K562 (cell line): ENCODE results near the gene ATP13A4. TPM values are rescaled to one million over a fixed set of nuclear protein-coding genes. Genes with fewer than 3 reads are reported as not detected.

Source experiments
- EWSR1 ChIP-seq: fragments of 450-650 bp; IDR thresholded peaks from 2 replicates; pipeline ENCODE4 v1.6.1; 2018; ENCODE audit warnings: borderline replicate concordance, mild to moderate bottlenecking, low read depth, moderate library complexity; ENCODE audit not compliant: partially characterized antibody
- NFIC ChIP-seq: fragments of 450-650 bp; IDR thresholded peaks from 2 replicates; pipeline ENCODE4 v1.6.1; 2017; ENCODE audit warnings: mild to moderate bottlenecking, inconsistent platforms
- RBM15 ChIP-seq: fragments of 200-400 bp; formaldehyde crosslinking; IDR thresholded peaks from 2 replicates; pipeline ENCODE4 v1.6.1; 2018; ENCODE audit warnings: mild to moderate bottlenecking, low read length, moderate library complexity; ENCODE audit not compliant: insufficient read depth
- ZNF124 ChIP-seq: sonication (generic); formaldehyde crosslinking; IDR thresholded peaks from 2 replicates; pipeline ENCODE4 v1.8.1; 2022; ENCODE audit warnings: missing genetic modification reagents
- ZNF431 ChIP-seq: sonication (generic); formaldehyde crosslinking; IDR thresholded peaks from 2 replicates; pipeline ENCODE4 v1.8.0; 2022; ENCODE audit warnings: mild to moderate bottlenecking, missing genetic modification reagents
- ZNF717 ChIP-seq: fragments of 250-450 bp; sonication (Bioruptor Pico); IDR thresholded peaks from 2 replicates; pipeline ENCODE4 v1.5.0; 2021
- polyA plus RNA-seq, 8 experiments: library from polyadenylated mRNA; depleted of rRNA in 4 of 8; stranded (reverse) in 5 of 8; unstranded in 3 of 8; fragments of >200 nt; fragmentation: Nextera tagmentation in 2 of 8; fragmentation: Illumina TruSeq in 1 of 8; extraction: Ambion mirVana in 2 of 8; extraction: Trizol in 1 of 8; gene quantifications; 2 replicates each; pipeline versions ENCODE4 v1.2.1 to v1.2.3, GENCODE V29; 2011 to 2014; ENCODE audit warnings: inconsistent platforms in 1 of 8, missing spikeins in 1 of 8
- total RNA-seq, 7 experiments: library from RNA; depleted of rRNA in 6 of 7; stranded (reverse); fragments of >200 nt in 6 of 7; fragmentation: Illumina TruSeq in 2 of 7; extraction: Trizol in 2 of 7; gene quantifications; 2 replicates each; pipeline versions ENCODE4 v1.2.1 to v1.2.3, GENCODE V29; 2011 to 2021; ENCODE audit warnings: low replicate concordance in 1 of 7
- TF ChIP-seq, protein P1 (sequence below), 2 experiments: fragments of 200-800 bp in 1 of 2; sonication (Bioruptor generic) in 1 of 2; sonication (generic) in 1 of 2; formaldehyde crosslinking in 1 of 2; IDR thresholded peaks in 1 of 2; conservative IDR thresholded peaks in 1 of 2; 2 replicates each; pipeline versions ENCODE4 v1.5.0 to v1.6.1; 2016 to 2020; ENCODE audit warnings: missing compliant biosample characterization in 1 of 2, missing genetic modification characterization in 1 of 2, missing genetic modification reagents in 1 of 2
- TF ChIP-seq, protein P2 (sequence below): fragments of 250-450 bp; sonication (Bioruptor Pico); IDR thresholded peaks from 2 replicates; pipeline ENCODE4 v1.5.0; 2021; ENCODE audit warnings: mild to moderate bottlenecking, moderate library complexity
- TF ChIP-seq, protein P3 (sequence below), 2 experiments: IDR thresholded peaks in 1 of 2; conservative IDR thresholded peaks in 1 of 2; 2 replicates each; pipeline ENCODE4 v1.6.1; 2016; ENCODE audit warnings: low read depth in 2 of 2, mild to moderate bottlenecking in 1 of 2, missing compliant biosample characterization in 1 of 2, missing genetic modification characterization in 1 of 2, moderate library complexity in 1 of 2

The ATP13A4 gene
- total and polyA plus RNA-seq, 9 of the 15 experiments (the other 6 are each of a cell fraction or from before 2014, with no cell fraction given) = 0.03 to 0.14 (median 0.07) TPM; not detected in 6

DNA sequence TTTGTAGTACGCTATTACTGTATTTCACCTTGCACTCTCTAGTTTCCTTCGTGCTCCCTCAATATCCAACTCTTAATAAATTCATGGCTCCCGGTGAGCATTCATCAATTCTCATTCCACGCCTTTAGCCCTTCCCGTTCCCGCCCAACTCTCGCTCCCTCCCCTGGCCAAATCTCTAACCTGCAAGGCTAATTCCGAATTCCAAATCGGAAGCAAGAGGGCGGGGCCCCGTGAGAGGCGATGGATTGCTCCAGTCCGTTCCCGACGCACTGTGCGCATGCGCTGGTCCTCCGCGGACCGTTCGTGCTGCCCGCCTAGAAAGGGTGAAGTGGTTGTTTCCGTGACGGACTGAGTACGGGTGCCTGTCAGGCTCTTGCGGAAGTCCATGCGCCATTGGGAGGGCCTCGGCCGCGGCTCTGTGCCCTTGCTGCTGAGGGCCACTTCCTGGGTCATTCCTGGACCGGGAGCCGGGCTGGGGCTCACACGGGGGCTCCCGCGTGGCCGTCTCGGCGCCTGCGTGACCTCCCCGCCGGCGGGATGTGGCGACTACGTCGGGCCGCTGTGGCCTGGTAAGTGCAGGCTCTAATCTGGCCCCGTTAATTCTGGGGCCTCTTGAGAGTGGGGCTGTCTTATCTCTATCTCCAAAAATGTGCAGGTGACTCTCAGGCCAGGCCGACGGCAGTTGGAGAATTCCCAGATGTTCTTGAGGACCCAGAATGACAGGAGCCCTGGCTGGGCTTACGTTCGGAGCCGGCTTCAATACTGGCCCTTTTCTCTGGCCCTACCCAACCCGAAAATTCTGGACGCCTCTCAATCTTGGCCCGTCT is 38.4 kb upstream of the ATP13A4 start, which contains the start of gene OPA1 (continued):
- no peak for TF ChIP-seq EWSR1
- TF ChIP-seq, protein P1, sequence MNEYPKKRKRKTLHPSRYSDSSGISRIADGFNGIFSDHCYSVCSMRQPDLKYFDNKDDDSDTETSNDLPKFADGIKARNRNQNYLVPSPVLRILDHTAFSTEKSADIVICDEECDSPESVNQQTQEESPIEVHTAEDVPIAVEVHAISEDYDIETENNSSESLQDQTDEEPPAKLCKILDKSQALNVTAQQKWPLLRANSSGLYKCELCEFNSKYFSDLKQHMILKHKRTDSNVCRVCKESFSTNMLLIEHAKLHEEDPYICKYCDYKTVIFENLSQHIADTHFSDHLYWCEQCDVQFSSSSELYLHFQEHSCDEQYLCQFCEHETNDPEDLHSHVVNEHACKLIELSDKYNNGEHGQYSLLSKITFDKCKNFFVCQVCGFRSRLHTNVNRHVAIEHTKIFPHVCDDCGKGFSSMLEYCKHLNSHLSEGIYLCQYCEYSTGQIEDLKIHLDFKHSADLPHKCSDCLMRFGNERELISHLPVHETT (CRISPR knock-in tag; conservative IDR thresholded peaks at IDR 0.05 in 1 of 2, IDR thresholded peaks at IDR 0.05 in 1 of 2) = peak in 1 of 2 experiments; percentile 90; a peak in 2 of 4 replicates
- no peak for TF ChIP-seq ZNF124
- no peak; the same call in 1 of the 2 replicates for TF ChIP-seq ZNF431 (CRISPR knock-in tag)
- TF ChIP-seq, protein P2, sequence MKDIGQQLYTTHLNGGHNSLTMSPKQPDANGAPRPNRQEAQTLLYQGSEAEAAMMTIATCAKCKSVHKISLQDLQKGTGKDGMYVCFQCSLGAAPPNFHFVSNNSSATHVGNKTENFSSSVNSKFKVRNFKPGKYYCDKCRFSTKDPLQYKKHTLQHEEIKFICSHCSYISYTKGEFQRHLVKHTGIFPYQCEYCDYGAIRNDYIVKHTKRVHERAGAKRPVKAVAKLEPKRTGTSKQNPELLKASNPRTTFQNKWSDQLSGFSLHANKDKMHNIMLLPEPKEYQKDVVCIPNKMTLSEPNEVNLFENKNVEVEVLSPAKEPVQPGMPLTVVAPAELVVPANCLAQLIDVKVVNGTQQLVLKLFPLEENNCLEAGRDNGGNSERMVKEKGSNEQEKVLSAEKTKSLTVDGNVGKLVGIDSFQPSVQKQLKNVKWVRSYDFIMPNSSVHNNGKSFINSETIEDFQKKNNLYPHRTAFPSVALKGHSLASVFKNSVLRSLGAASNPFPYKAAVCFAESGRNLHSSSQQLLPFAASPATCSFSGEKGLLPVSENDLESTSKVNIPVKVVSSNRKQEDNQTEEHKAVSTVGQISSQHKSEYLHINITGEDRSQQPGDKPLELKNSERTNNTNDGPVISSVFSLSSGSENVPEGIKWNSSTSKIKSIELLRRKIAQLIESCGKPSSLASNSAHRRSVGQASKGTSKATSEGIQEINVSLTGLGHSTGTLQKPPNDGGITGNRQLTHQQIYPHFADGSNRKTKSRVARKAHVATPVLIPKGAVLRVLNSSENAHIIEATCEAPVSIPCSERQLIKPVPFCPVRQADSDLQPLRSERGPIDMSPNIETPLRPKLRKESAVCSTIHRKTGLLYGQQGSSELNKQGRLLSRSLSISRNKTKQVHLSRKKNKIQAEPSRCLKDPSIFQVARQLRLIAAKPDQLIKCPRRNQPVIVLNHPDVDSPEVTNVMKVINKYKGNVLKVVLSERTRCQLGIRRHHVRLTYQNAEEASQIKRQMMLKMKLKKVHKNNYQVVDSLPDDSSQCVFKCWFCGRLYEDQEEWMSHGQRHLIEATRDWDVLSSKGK (CRISPR knock-in tag) = no peak
- peak; percentile 59 for TF ChIP-seq NFIC
- no peak for TF ChIP-seq RBM15
- TF ChIP-seq, protein P3, sequence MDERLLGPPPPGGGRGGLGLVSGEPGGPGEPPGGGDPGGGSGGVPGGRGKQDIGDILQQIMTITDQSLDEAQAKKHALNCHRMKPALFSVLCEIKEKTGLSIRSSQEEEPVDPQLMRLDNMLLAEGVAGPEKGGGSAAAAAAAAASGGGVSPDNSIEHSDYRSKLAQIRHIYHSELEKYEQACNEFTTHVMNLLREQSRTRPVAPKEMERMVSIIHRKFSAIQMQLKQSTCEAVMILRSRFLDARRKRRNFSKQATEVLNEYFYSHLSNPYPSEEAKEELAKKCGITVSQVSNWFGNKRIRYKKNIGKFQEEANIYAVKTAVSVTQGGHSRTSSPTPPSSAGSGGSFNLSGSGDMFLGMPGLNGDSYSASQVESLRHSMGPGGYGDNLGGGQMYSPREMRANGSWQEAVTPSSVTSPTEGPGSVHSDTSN (CRISPR knock-in tag; IDR thresholded peaks at IDR 0.05; ENCODE audit: low read depth) = no peak
- TF ChIP-seq, protein P3 (tag; conservative IDR thresholded peaks at IDR 0.05; ENCODE audit: low read depth) = peak; percentile 57
- TF ChIP-seq ZNF717 = no peak
